GM12878 (cell line): ENCODE data around the gene ACTG1. TPM values are rescaled to one million over a fixed set of nuclear protein-coding genes. Genes with fewer than 3 reads are reported as not detected.

Experiments
- BCL3 ChIP-seq: IDR thresholded peaks from 2 replicates; pipeline ENCODE4 v1.6.1; 2011; ENCODE audit warnings: borderline replicate concordance, low read depth, mild to moderate bottlenecking, moderate library complexity, low read length; ENCODE audit not compliant: insufficient read depth, poor library complexity, severe bottlenecking
- BHLHE40 ChIP-seq, 2 experiments: fragments of 450-650 bp in 1 of 2; IDR thresholded peaks; 2 replicates each; pipeline ENCODE4 v1.6.1; 2011 to 2017; ENCODE audit warnings: low read depth in 2 of 2, borderline replicate concordance in 1 of 2, improper control_type of control experiment in 1 of 2, low read length in 1 of 2, mild to moderate bottlenecking in 1 of 2
- CBX3 ChIP-seq: fragments of 200-600 bp; sonication (generic); IDR thresholded peaks from 2 replicates; pipeline ENCODE4 v1.6.1; 2016; ENCODE audit warnings: low read depth, borderline replicate concordance
- CHD1 ChIP-seq: IDR thresholded peaks from 2 replicates; pipeline ENCODE4 v1.6.1; 2012; ENCODE audit warnings: low read depth, low read length, improper control_type of control experiment
- CREM ChIP-seq: IDR thresholded peaks from 2 replicates; pipeline ENCODE4 v1.6.1; 2014; ENCODE audit warnings: antibody characterized with exemption, low read depth
- E2F8 ChIP-seq: fragments of 450-650 bp; IDR thresholded peaks from 2 replicates; pipeline ENCODE4 v1.6.1; 2018; ENCODE audit warnings: mild to moderate bottlenecking, low read depth, moderate library complexity; ENCODE audit not compliant: partially characterized antibody
- ELK1 ChIP-seq: IDR thresholded peaks from 2 replicates; pipeline ENCODE4 v1.6.1; 2012; ENCODE audit warnings: low read depth, low read length, improper control_type of control experiment
- GATAD2B ChIP-seq: fragments of 450-650 bp; conservative IDR thresholded peaks from 2 replicates; pipeline ENCODE4 v1.6.1; 2017; ENCODE audit warnings: low read depth, mild to moderate bottlenecking, moderate library complexity
- HDAC2 ChIP-seq: fragments of 200-600 bp; sonication (generic); IDR thresholded peaks from 2 replicates; pipeline ENCODE4 v1.6.1; 2017
- IKZF2 ChIP-seq, 2 experiments: fragments of 450-650 bp; IDR thresholded peaks; 2 replicates each; pipeline ENCODE4 v1.6.1; 2017; ENCODE audit warnings: mild to moderate bottlenecking in 2 of 2, moderate library complexity in 2 of 2
- MEF2A ChIP-seq: IDR thresholded peaks from 2 replicates; pipeline ENCODE4 v1.6.1; 2011; ENCODE audit warnings: low read depth, mild to moderate bottlenecking, low read length, moderate library complexity; ENCODE audit not compliant: insufficient read depth
- MLLT1 ChIP-seq: fragments of 450-650 bp; IDR thresholded peaks from 2 replicates; pipeline ENCODE4 v1.6.1; 2016; ENCODE audit warnings: mild to moderate bottlenecking
- MTA2 ChIP-seq: fragments of 450-650 bp; IDR thresholded peaks from 2 replicates; pipeline ENCODE4 v1.6.1; 2016; ENCODE audit warnings: low read depth, mild to moderate bottlenecking, moderate library complexity
- NR2F1 ChIP-seq: fragments of 450-650 bp; conservative IDR thresholded peaks from 2 replicates; pipeline ENCODE4 v1.6.1; 2017; ENCODE audit warnings: mild to moderate bottlenecking
- POLR2A ChIP-seq: IDR thresholded peaks from 2 replicates; pipeline ENCODE4 v1.6.1; 2011; ENCODE audit warnings: low read depth, mild to moderate bottlenecking, low read length
- RBBP5 ChIP-seq: fragments of 200-600 bp; sonication (generic); conservative IDR thresholded peaks from 2 replicates; pipeline ENCODE4 v1.6.1; 2016
- SMAD5 ChIP-seq: IDR thresholded peaks from 2 replicates; pipeline ENCODE4 v1.6.1; 2016; ENCODE audit warnings: antibody characterized with exemption, low read depth
- TCF3 ChIP-seq: IDR thresholded peaks from 2 replicates; pipeline ENCODE4 v1.6.1; 2012; ENCODE audit warnings: low read depth, mild to moderate bottlenecking, low read length, borderline replicate concordance; ENCODE audit not compliant: insufficient read depth
- ZNF592 ChIP-seq: fragments of 450-650 bp; IDR thresholded peaks from 2 replicates; pipeline ENCODE4 v1.6.1; 2017; ENCODE audit warnings: mild to moderate bottlenecking, moderate library complexity
- polyA plus RNA-seq, 11 experiments: library from polyadenylated mRNA; depleted of rRNA in 4 of 11; unstranded in 6 of 11; stranded (reverse) in 5 of 11; fragments of >200 nt; fragmentation: Nextera tagmentation in 4 of 11; fragmentation: Illumina TruSeq in 1 of 11; extraction: Ambion mirVana in 4 of 11; extraction: Trizol in 1 of 11; gene quantifications; 1 replicate in 1 of 11; 2 replicates in 10 of 11; pipeline versions ENCODE4 v1.2.1 to v1.2.3, GENCODE V29; 2011 to 2016; ENCODE audit warnings: inconsistent platforms in 2 of 11, missing spikeins in 2 of 11, low read depth in 1 of 11
- total RNA-seq, 4 experiments: library from RNA; depleted of rRNA in 3 of 4; stranded (reverse); fragments of >200 nt in 3 of 4; fragmentation: Illumina TruSeq in 1 of 4; extraction: Trizol in 1 of 4; gene quantifications; 2 replicates each; pipeline versions ENCODE4 v1.2.1 to v1.2.3, GENCODE V29; 2013 to 2021

The ACTG1 gene
- total and polyA plus RNA-seq, 10 of the 15 experiments (the other 5 are each of a cell fraction or from before 2014, with no cell fraction given): 810 to 6,105 (median 3,650) TPM

GRCh38 chr17:81512562-81513371 lies at the start of gene ACTG1 (continued):
- TF ChIP-seq TCF3 (peak; percentile 86), CHD1 (no peak), ELK1 (peak; percentile 78), E2F8 (no peak), POLR2A (peak; percentile 89), BHLHE40 (IDR thresholded peaks at IDR 0.05; ENCODE audit: borderline replicate concordance in 1 of 2, low read depth in 2 of 2, low read length in 1 of 2) (peak in 1 of 2 experiments; percentile 49; a peak in 2 of 4 replicates), GATAD2B (peak; percentile 98), MTA2 (no peak), SMAD5 (peak; percentile 98), HDAC2 (no peak), ZNF592 (0 out of 2 replicates have a peak, but pooled peaks have one; percentile 36), MEF2A (peak; percentile 58; the same call in 1 of the 2 replicates), CBX3 (no peak), MLLT1 (no peak), IKZF2 (IDR thresholded peaks at IDR 0.05) (no peak), NR2F1 (peak; percentile 66; the same call in 1 of the 2 replicates), BCL3 (peak; percentile 12), RBBP5 (no peak), CREM (no peak)
